ENCODE results near the gene SEC24A.
A peak's percentile ranks its signal among the peaks of the same experiment; 100 is the strongest.
"Not testable (repeated sequence)": the region's sequence is repeated elsewhere in the genome, so short reads cannot be mapped to it uniquely, and the experiment has no call there.

Gene SEC24A

DNA sequence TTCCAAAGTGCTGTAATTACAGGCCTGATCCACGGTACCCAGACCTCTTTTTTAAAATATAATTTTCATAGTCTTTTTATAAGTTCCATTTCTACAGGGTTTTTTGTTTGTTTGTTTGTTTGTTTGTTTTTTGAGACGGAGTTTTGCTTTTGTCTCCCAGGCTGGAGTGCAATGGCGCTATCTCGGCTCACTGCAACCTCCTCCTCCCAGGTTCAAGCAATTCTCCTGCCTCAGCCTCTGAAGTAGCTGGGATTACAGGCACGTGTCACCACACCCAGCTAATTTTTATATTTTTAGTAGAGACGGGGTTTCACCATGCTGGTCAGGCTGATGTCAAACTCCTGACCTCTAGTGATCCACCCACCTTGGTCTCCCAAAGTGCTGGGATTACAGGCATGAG lies 2.1 kb downstream of the SEC24A start:
- DNase-seq = not testable (repeated sequence)

DNA sequence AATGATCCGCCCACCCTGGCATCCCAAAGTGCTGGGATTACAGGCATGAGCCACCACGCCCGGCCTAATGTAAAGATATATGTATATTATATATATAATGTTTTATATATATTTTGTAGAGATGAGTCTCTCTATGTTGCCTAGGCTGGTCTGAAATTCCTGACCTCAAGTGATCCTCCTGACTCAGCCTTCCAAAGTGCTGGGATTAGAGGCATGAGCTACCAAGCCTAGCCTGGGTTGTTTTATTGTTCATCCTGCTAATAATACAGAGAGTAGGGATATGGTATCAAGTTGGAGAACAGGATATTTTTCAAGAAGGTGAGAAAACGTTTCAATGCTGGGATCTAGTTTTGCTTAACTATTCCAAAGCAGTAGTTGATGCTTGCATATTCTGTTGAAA lies 2.9 kb downstream of the SEC24A start:
- DNase-seq = no peak

DNA sequence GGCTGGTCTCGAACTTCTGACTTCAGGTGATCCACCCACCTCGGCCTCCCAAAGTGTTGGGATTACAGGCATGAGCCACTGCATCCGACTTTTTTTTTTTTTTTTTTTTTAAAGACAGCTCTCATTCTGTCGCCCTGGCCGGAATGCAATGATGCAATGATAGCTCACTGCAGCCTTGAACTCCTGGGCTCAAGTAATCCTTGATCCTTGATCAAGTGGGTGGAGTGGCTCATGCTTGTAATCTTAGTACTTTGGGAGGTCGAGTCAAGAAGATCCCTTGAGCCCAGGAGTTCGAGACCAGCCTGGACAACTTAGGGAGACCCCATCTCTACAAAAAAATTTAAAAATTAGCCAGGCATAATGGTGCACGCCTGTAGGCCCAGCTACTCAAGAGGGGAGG lies 8.1 kb downstream of the SEC24A start:
- no peak for DNase-seq

DNA sequence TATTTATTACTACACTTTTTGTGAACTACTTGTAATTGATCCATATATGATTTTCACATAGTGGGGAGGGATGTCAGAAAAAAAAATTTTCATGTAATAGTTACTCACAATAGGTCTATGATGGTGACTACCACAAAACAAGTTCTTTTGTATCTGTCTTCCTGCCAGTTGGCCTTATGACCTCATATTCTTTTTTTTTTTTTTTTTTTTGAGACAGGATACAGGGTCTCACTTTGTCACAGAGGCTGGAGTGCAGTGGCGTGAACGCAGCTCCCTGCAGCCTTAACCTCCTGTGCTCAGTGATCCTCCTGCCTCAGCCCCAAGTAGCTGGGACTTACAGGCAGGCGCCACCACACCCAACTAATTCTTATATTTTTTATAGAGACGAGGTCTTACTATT lies 10.9 kb downstream of the SEC24A start:
- DNase-seq = no peak

DNA sequence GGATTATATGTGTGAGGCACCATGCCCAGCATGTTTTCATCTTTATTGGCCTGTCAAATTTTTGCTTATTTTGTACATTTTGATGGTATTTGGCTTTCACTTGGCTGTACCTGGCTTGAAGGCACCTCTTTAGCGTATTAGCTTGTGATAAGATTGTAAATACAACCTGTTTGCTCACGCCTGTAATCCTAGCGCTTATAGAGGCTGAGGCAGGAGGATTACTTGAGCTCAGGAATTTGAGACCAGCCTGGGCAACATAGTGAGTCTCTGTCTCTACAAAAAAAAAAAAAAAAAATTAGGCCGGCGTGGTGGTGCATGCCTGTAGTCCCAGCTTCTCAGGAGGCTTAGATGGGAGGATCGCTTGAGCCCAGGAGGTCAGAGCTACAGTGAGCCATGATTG lies 11.3 kb downstream of the SEC24A start:
- no peak for DNase-seq

DNA sequence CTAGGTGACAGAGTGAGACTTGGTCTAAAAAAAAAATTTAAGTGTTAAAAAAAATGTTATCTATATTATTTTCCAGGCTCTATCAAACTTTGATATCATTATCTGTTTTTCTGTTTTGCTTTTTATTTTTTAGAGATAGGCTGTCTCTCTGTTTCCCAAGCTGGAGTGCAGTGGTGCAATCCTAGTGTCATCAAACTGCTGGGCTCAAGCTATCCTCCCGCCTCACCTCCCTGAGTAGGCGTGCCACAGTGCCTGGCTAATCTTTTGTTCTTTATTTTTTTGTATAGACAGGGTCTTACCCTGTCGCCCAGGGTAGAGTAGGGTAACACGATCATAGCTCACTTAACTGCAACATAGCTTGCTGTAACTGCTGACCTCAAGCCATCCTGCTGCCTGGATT lies 14.4 kb downstream of the SEC24A start:
- DNase-seq = no peak

DNA sequence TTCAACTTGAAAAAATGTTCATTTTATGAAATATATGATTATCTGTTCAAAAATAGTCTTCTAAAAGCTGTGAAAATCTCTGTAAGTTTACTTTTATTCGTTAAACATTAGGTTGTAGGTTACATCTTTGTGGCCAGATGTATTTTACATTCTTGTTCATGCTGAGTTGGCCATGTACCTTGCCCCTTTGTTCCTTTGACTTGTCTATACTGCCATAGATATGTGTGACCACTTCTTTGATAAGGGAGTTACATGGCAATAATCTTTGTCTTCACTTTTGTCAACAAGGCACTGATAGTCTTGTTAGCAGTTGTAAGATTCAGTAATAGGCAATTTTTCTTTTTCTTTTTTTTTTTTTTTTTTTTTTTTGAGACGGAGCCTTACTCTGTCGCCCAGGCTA lies 15.9 kb downstream of the SEC24A start:
- DNase-seq = no peak

DNA sequence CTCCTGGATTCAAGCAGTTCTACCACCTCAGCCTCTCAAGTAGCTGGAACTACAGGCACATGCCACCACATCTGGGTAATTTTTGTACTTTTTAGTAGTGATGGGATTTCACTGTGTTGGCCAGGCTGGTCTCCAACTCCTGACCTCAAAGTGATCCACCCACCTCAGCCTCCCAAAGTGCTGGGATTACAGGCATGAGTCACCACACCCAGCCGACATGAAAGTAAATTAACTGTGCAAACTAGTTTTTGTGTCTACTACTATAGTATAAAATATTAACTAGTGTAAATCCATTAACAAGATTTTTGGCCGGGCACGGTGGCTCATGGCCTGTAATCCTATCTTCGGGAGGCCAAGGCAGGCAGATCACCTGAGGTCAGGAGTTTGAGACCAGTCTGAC lies 25.0 kb downstream of the SEC24A start:
- not testable (repeated sequence) for DNase-seq

DNA sequence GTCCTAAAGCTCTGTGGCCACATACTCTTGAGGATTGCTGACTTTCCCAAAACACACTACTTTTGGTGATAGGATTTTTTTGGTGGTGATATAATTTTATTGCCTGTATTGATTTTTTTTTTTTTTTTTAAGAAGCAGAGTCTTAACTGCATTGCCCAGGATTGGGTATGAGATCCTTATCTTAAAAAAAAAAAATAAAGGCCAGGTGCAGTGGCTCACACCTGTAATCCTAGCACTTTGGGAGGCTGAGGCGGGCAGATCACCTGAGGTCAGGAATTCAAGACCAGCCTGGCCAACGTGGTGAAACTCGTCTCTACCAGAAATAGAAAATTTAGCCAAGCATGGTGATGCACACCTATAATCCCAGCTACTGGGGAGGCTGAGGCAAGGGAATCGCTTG lies 28.8 kb downstream of the SEC24A start:
- not testable (repeated sequence) for DNase-seq

DNA sequence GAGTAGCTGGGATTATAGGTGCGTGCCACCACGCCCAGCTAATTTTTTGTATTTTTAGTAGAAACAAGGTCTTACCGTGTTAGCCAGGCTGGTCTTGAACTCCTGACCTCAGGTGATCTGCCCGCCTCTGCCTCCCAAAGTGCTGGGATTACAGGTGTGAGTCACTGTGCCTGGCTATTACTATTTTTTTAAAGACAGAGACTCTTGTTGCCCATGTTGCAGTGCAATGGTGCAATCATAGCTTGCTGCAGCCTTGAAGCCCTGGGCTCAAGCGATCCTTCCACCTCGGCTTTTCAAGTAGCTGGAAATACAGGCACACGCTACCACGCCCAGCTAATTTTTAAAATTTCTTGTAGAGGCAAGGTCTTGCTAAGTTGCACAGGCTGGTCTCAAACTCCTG lies 41.6 kb downstream of the SEC24A start:
- not testable (repeated sequence) for DNase-seq

DNA sequence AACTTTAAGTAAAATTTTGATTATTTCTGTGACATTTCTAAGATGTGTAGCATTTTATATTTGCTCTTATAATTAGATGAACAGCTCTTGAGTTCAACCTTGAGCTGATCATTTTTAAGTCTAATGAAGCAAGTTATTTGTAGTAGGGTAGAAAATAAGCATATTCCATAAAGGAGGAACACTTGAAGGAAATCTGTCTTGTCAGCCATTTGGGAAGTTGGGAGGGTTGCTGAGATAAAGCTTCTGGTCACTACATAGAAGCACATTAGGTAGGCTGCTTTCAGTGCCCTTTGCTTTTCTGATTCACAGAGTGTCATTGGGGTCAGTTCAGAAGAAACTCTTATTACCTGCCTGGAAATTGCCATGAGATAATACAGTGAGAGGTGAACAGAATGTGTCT lies 44.1 kb downstream of the SEC24A start:
- no peak for DNase-seq

DNA sequence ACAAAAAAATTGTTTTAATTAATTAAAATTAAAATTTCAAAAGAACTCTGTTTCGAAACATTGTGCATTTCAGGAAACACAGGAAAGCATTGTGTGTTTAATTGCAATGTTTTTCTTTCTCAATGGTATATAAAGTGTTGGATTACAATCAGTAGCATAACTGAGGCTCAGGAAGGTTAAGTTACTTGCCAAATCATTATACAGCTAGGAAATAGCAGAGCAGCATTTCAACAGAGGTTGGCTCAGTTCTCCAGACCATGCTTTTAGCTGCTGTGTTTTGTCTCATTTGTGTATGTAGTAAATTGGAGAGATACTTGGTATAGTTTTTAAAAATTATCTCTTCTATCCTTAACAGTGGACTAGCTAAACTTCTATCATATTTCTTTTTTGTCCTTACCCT lies 59.7 kb downstream of the SEC24A start:
- no peak for DNase-seq

DNA sequence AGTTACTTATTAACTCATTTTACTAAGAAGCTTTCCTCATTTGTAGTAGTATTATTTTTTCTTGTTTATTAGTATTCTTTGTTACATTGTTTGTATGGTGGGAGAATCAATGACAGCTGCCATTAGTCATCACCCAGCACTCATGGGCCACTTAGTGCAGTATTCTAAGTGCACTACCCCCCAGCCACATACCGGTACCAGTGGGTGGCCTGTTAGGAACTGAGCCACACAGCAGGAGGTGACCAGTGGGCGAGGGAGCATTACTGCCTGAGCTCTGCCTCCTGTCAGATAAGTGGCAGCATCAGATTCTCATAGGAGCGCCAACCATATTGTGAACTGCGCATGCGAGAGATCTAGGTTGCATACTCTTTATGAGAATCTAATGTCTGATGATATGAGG lies 65.5 kb downstream of the SEC24A start:
- no peak for DNase-seq

DNA sequence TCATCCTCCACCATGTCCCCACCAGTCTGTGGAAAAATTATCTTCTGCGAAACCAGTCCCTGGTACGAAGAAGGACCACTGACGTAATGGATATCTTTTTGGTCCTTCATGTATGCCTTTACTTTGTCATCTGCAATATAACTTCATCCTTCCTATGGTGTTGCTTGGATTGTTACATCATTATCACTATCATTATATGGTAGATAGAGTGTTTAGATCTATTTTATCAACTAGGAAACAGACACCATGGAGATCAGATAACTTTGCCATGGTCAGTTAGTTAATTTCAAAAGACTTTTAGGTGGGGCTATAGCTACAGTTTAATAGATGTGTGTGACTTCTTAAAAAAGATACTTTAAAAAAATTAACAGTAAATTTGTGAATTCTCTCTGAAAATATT lies 66.0 kb downstream of the SEC24A start:
- no peak for DNase-seq

DNA sequence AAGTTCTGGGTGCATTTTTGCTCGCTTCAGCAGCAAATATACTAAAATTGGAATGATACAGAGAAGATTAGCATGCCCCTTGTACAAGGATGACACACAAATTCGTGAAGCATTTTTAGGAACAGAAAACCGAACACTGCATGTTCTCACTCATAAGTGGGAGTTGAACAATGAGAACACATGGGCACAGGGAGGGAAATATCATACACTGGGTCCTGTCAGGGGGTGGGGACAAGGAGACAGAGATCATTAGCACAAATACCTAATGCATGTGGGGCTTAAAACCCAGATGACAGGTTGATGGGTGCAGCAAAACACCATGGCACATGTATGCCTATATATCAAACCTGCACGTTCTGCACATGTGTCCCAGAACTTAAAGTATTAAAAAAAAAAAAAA lies 66.9 kb downstream of the SEC24A start:
- DNase-seq = not testable (repeated sequence)

DNA sequence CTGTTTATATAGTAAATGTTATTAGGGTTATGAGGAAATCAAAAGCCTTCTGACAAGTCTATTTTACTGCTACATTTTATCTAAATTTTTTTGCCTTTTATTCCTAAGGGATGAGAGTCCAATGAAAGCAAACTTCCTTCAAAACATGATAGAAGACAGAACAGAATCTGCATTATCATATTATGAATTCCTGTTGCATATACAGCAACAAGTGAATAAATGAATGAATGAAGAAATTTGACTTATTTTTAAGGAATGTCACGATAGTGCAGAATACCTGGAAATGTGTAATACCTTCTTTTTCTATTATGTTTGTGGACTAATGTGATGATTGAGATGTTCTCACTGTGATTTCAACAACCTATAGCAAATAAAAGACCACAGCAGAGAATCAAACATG lies 76.3 kb downstream of the SEC24A start:
- DNase-seq = no peak

DNA sequence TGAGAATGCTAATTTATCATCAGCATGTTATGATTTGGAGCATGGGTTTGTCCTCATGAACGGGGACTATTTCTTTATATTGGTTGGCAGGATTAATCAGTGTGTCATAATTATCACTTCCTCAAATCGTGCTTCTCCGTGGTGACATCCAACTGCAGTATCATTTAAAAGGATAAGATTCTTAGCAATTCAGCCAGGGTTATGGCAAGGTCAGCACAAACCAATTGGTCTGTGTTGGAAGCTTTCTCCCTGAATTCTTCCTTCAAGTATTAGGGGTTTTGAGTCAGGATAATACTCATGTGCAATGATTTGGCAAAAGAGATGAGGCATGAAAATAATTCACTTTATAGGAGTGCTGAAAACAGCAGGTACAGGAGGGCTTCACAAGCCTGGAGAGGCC lies 84.2 kb downstream of the SEC24A start:
- no peak for DNase-seq

DNA sequence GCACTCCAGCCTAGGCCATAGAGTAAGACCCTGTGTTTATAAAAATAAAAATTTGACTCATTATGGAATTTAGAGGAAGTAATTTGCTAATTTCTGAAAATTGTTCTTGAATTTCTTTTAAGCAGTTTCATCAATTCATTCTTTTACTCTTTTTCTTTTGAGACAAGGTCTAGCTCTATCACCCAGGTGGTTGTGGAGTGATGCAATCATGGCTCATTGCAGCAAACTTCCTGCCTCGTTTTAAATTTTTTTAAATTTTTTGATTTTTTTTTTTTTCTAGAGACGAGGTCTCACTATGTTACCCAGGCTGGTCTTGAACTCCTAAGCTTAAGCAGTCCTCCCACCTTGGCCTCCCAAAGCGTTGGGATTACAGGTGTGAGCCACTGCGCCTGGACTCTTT lies 86.7 kb downstream of the SEC24A start:
- DNase-seq = no peak

DNA sequence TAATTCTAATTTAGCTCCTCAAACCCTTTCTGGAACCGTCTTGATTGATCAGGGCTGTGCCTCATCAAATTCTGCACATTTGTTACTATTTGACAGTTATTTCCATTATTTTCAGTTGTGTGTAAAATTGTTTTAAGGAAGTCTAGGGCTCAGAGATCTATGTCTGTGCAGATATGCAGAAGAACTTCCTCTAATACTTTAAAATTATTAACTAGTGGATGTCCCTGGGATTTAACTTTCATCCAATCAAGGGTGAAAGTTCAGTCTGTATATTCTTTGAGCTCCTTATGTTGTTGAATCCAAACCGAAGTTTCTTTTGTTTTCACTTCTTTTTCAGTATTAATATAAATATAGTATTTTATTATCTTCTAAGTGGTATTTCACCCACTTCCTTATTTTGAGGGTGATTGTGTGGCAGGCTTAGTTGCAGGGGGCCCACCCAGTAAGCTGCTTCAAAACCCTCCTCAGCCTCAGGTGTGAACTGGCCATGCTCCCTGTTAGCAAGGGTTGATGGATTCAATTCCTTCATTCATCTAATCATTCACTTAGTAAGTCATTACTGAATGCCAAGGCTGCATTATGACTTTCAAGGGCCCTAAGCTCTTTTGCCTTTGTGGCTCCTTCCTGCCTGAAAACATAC lies 87.7 kb downstream of the SEC24A start:
- DNase-seq = no peak

DNA sequence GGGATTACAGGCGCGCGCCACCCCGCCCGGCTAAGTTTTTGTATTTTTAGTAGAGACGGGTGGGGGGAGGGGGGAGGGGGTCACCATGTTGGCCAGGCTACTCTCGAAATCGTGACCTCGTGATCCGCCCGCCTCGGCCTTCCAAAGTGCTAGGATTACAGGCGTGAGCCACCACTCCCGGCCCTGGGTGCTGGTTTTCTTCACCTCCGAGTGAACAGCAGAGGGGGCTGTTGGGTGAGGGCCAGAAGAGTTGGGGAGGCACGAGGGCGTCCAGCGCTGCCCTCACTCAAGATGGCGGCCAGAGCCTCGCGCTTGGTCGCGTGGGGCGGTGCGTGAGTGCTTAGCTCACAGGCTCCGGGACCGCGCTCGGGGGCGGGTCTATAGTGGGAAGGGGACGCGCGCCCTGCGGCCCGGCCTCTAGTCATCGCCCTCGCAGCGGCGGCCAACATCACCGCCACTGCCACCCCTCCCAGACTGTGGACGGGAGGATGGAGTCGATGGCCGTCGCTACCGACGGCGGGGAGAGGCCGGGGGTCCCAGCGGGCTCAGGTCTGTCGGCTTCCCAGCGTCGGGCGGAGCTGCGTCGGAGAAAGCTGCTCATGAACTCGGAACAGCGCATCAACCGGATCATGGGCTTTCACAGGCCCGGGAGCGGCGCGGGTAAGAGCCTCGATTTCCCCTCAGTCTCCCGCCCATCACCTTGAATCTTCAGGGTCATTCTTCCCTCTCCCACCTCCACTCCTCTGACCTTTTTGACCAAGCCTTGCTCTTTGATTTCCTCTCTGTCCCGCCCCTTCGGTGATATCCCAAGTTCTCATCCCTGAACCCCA lies 89.8 kb downstream of the SEC24A start, which contains the start of gene CAMLG:
CAMLG (plus strand) TSS at position 416 of the 830 bp plus-strand sequence; CDS start at position 489, 73 bp downstream.
- peak; percentile 93 to 99 (median 96) for DNase-seq

DNA sequence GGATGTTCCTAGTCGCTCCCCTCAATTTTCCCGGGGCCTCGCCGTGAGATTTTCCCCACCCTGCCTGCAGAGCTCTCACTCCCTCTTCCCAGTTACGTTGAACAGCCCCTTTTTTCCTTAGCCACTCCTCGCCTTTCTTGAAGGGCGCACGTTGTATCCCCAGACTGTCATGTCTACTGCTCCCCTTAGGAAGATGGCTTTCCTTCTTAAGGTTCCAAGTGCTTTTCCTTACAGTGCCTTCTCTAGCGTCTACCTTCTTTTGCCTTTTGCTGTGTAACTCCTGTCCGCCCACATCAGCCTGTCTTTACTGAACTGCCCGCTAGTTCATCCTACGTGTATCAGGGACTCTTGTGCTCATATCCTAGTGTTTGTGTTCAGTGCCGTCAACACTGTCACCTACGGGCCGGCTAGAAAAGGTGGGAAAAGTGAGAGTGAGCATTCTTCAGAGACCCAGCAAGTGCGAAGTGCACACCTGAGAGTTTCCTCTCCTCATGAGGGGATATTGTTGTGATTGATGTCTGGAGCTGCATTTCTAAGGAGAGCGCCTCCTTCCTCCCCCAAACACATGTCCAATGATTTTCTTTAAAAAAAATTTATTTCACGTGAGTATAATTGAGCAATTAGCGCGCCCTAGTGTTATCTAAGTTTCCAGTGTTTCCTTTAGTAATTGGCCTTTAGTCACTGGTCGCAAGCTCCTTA lies 90.5 kb downstream of the SEC24A start:
- peak in 2 of 5 experiments; percentile 14 to 61 for DNase-seq

DNA sequence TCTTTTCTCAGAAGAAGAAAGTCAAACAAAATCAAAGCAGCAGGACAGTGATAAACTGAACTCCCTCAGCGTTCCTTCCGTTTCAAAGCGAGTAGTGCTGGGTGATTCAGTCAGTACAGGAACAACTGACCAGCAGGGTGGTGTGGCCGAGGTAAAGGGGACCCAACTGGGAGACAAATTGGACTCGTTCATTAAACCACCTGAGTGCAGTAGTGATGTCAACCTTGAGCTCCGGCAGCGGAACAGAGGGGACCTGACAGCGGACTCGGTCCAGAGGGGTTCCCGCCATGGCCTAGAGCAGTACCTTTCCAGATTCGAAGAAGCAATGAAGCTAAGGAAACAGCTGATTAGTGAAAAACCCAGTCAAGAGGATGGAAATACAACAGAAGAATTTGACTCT lies 92.5 kb downstream of the SEC24A start:
- DNase-seq = no peak

DNA sequence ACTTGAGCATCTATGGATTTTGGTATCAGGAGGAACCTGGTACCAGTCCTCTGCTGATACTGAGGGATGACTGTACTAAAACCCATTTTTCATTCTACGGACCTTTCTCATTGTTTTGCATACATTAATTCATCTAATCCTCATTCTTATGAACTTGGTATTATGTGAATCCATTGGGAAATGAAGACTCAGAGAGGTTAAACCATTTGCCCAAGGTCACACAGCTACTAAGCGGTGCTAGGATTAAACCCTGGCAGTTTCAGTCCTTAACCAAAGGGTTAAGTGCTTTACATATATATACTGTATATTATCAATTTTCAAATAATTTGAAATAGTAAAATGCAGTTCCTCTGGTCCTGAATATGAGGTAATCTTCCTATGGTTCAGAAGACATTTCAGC lies 93.5 kb downstream of the SEC24A start:
- DNase-seq = no peak

DNA sequence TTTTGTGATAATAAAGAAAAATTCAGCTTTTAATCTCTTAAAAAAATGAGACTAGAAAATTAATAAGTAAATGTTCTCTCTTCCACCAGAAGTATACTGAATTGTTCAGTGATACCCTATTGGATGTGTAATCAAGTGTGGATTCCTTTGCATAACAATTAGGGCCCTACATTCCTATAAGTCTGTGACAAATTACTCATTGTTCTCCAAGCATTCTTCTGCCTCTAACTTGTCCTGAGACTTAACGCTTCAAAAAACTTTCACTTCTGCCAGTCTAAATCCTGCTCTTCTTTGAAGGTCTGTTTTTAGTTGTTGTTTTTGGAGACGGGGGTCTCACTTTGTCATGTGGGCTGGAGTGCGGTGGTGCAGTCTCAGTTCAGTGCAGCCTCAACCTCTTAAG lies 100.8 kb downstream of the SEC24A start:
- DNase-seq = no peak

Data from T-helper 2 cell (primary cell).